Activated CD8-positive, alpha-beta T cell treated with anti-CD3 and anti-CD28 coated beads, Interleukin-2, amount 10 ng/mL, durations not matched to agents 7 days and 5 days (primary cell): ENCODE results near the gene RAB8B. TPM values are rescaled to one million over a fixed set of nuclear protein-coding genes. Genes with fewer than 3 reads are reported as not detected.

Experiments used
- ATAC-seq: fragments of 150-1000 bp; cut with Tn5 transposase; one replicate; pipeline ENCODE4 v1.10.0; 2021; ENCODE audit warnings: moderate library complexity
- CTCF ChIA-PET: fragments of 350-600 bp; sonication (Branson Sonifier 250); formaldehyde crosslinking; loops from one replicate; lab custom pipeline; 2021; ENCODE audit warnings: antibody characterized with exemption; lab: Charles Lee
- POLR2A ChIA-PET: fragments of 350-600 bp; sonication (Branson Sonifier 250); formaldehyde crosslinking; loops from one replicate; lab custom pipeline; 2021; ENCODE audit warnings: antibody characterized with exemption; lab: Charles Lee
- DNase-seq: peaks from one replicate; pipeline ENCODE4 v3.0.0-alpha.2; 2020
- H3K27ac Mint-ChIP-seq: one replicate; pipeline ENCODE4 v1.8.0; 2021; ENCODE audit warnings: mild to moderate bottlenecking, mixed read lengths
- H3K27me3 Mint-ChIP-seq: one replicate; pipeline ENCODE4 v1.8.0; 2021; ENCODE audit warnings: low read depth, mixed read lengths
- H3K36me3 Mint-ChIP-seq: one replicate; pipeline ENCODE4 v1.8.0; 2021; ENCODE audit warnings: low read depth, mixed read lengths
- H3K4me1 Mint-ChIP-seq: one replicate; pipeline ENCODE4 v1.8.0; 2021; ENCODE audit warnings: low read depth, mixed read lengths
- H3K4me3 Mint-ChIP-seq: one replicate; pipeline ENCODE4 v1.8.0; 2021; ENCODE audit warnings: mild to moderate bottlenecking, mixed read lengths
- H3K9me3 Mint-ChIP-seq: one replicate; pipeline ENCODE4 v1.8.0; 2022; ENCODE audit warnings: mixed read lengths; ENCODE audit not compliant: insufficient read depth
- total RNA-seq, 2 experiments: library from RNA; stranded (reverse); gene quantifications; one replicate each; pipeline ENCODE4 v1.2.3, GENCODE V29; 2021

The RAB8B gene
- total RNA-seq, 2 experiments from 2014 or later: 112 to 113 TPM

- H3K4me3 Mint-ChIP-seq: no peak overlapping the region
- DNase-seq (no peak), ATAC-seq (no peak)
- ChIA-PET CTCF (interaction anchor here (0.6 to 1.4 kb wide), 2 partner anchors 9 to 150 kb away, joined by 4 read pairs; no protein-coding TSS in a partner anchor), POLR2A (no interaction called here)
- H3K27ac Mint-ChIP-seq: no peak overlapping the region
- H3K36me3 Mint-ChIP-seq: peaks cover 61% of the 10 kb centered on the region
- no peaks in the 10 kb centered on the region for H3K9me3 Mint-ChIP-seq
- no peaks in the 10 kb centered on the region for H3K27me3 Mint-ChIP-seq
- H3K4me1 Mint-ChIP-seq: peaks cover 16% of the 10 kb centered on the region
Measured at GRCh38 chr15:63252292-63252691, 62.9 kb downstream of the RAB8B start.

DNA sequence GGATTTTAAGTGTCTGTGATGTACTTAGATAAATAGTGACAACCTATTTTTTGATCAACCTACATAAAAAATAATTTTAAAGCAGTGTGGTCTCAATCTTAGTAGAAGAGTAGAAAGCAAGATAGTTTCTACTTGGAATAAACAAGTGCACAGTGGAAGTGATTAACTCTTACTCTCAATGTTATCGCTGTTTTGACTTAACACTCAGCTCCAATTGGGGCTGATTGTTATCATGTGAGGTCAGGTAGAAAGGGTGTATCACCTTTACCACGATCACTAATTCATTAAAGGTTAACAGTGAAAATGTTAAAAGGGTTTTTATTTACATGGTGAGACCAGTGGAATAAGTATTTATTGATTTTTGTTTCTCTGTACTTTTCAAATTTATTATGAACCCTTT is 65.6 kb downstream of the RAB8B start:
- Mint-ChIP-seq H3K27me3 (no peaks in the 10 kb centered on the region), H3K27ac (no peak overlapping the region), H3K4me3 (no peak overlapping the region), H3K4me1 (peaks cover 16% of the 10 kb centered on the region), H3K36me3 (peaks cover 54% of the 10 kb centered on the region), H3K9me3 (no peaks in the 10 kb centered on the region)
- DNase-seq: no peak
- no peak for ATAC-seq
- ChIA-PET CTCF (no interaction called here), POLR2A (no interaction called here)

DNA sequence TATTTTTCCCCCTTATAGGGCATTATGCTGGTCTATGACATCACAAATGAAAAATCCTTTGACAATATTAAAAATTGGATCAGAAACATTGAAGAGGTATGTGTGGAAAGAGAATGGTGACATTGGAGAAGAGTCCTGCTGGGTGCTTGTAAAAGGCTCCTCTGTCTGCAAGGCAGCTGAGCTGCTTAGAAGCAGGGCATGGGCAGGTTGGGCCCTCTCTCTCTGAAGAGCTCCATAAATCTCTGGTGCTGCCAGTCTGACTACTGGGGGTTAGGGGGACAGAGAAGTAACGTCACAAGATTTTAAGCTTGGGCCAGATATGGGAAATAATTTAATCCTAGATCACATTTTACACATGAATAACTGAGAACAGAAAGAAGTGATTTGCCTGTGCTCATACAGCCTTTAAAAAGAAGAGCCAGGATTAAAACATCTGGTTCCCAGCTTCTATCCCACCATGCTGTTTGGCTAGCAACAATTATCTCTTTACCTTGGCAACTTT is 66.1 kb downstream of the RAB8B start:
- ChIA-PET CTCF (no interaction called here), POLR2A (no interaction called here)
- no peaks in the 10 kb centered on the region for H3K9me3 Mint-ChIP-seq
- ATAC-seq (no peak), DNase-seq (no peak)
- H3K36me3 Mint-ChIP-seq: peaks cover 52% of the 10 kb centered on the region
- H3K27me3 Mint-ChIP-seq: no peaks in the 10 kb centered on the region
- peaks cover 11% of the 10 kb centered on the region for H3K4me1 Mint-ChIP-seq
- no peak overlapping the region for H3K27ac Mint-ChIP-seq
- no peak overlapping the region for H3K4me3 Mint-ChIP-seq

DNA sequence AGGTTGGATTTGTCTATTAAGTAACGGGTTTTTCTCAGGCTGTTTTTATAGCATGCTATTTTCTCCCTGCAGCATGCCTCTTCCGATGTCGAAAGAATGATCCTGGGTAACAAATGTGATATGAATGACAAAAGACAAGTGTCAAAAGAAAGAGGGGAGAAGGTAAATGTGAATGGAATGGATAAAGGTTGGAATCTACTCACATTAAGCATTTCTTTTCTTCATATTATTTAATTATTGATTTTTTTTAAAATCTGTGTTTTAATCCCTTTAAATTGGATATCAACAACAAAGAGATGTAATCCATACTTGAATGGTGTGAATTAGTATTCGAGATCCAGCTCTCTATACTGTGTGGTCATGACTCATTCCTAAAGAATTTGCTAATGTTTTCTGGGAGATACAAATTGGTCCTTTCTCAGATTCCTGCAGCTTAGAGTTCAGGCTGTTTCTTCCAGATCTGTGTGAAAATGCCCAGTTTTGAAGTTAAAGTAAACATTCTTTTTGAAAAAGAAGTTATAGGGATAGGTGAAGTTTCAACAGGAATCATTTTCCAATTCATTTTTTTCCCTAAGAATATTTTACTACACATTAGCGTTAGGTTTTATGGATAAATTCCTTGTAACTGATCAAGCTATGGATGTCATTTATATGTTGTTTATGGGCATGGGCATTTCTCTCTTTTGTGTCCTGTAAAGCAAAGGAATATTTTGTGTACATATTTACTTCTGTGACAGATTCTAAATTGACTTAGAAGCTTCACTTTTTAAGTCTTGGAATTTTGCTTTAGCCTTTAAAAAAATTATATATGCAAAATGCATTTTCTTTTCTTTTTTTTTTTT is 67.2 kb downstream of the RAB8B start:
- Mint-ChIP-seq H3K9me3 (no peaks in the 10 kb centered on the region), H3K27me3 (no peaks in the 10 kb centered on the region), H3K27ac (no peak overlapping the region), H3K4me1 (peaks cover 8% of the 10 kb centered on the region), H3K4me3 (no peak overlapping the region), H3K36me3 (peaks cover 50% of the 10 kb centered on the region)
- DNase-seq (no peak), ATAC-seq (no peak)
- ChIA-PET POLR2A (no interaction called here), CTCF (no interaction called here)

GRCh38 chr15:63258658-63259057 is 69.3 kb downstream of the RAB8B start:
- POLR2A ChIA-PET: no interaction called here
- H3K9me3 Mint-ChIP-seq: no peaks in the 10 kb centered on the region
- H3K36me3 Mint-ChIP-seq: peaks cover 54% of the 10 kb centered on the region
- H3K27ac Mint-ChIP-seq: no peak overlapping the region
- peaks cover 8% of the 10 kb centered on the region for H3K4me1 Mint-ChIP-seq
- no peak for ATAC-seq
- DNase-seq: no peak
- H3K27me3 Mint-ChIP-seq: no peaks in the 10 kb centered on the region
- CTCF ChIA-PET: no interaction called here
- no peak overlapping the region for H3K4me3 Mint-ChIP-seq

- ChIA-PET POLR2A (no interaction called here), CTCF (interaction anchor here (0.7 to 1.8 kb wide), 3 partner anchors 9 to 95 kb away, joined by 4 read pairs; no protein-coding TSS in a partner anchor)
- Mint-ChIP-seq H3K36me3 (peaks cover 51% of the 10 kb centered on the region), H3K4me3 (no peak overlapping the region), H3K27me3 (no peaks in the 10 kb centered on the region), H3K4me1 (no peaks in the 10 kb centered on the region), H3K27ac (no peak overlapping the region), H3K9me3 (no peaks in the 10 kb centered on the region)
- ATAC-seq (no peak), DNase-seq (no peak)
Measured at GRCh38 chr15:63260791-63261190, 71.4 kb downstream of the RAB8B start.

- no peak overlapping the region for H3K27ac Mint-ChIP-seq
- H3K27me3 Mint-ChIP-seq: no peaks in the 10 kb centered on the region
- H3K4me3 Mint-ChIP-seq: no peak overlapping the region
- peaks cover 51% of the 10 kb centered on the region for H3K36me3 Mint-ChIP-seq
- CTCF ChIA-PET: interaction anchor here (0.7 to 1.8 kb wide), 4 partner anchors 9 to 19 kb away, joined by 3 to 4 read pairs (median 4); no protein-coding TSS in a partner anchor
- no peak for DNase-seq
- POLR2A ChIA-PET: interaction anchor here (0.8 kb wide), 1 partner anchor 104 kb away, joined by 3 read pairs; the partner anchor contains the start of gene RPS27L
- H3K9me3 Mint-ChIP-seq: no peaks in the 10 kb centered on the region
- no peaks in the 10 kb centered on the region for H3K4me1 Mint-ChIP-seq
- no peak for ATAC-seq
Measured at GRCh38 chr15:63261311-63261710, 71.9 kb downstream of the RAB8B start.

GRCh38 chr15:63263519-63263918 is 74.1 kb downstream of the RAB8B start:
- POLR2A ChIA-PET: no interaction called here
- Mint-ChIP-seq H3K36me3 (peaks cover 50% of the 10 kb centered on the region), H3K9me3 (no peaks in the 10 kb centered on the region), H3K4me3 (no peak overlapping the region), H3K4me1 (no peaks in the 10 kb centered on the region), H3K27me3 (no peaks in the 10 kb centered on the region), H3K27ac (no peak overlapping the region)
- no peak for ATAC-seq
- no peak for DNase-seq
- CTCF ChIA-PET: interaction anchor here (0.9 to 1.3 kb wide), 2 partner anchors 68 to 116 kb away, joined by 3 to 4 read pairs; no protein-coding TSS in a partner anchor

GRCh38 chr15:63264688-63265293 is 75.4 kb downstream of the RAB8B start:
- POLR2A ChIA-PET: interaction anchor here (0.5 to 0.6 kb wide), 2 partner anchors 234 to 240 kb away, joined by 3 to 4 read pairs; partner anchors contain the start of gene USP3
- CTCF ChIA-PET: interaction anchor here (0.8 to 1.6 kb wide), 8 partner anchors 10 to 117 kb away, joined by 3 to 4 read pairs (median 3); partner anchors contain the start of gene RPS27L
- no peak overlapping the region for H3K4me3 Mint-ChIP-seq
- H3K4me1 Mint-ChIP-seq: peaks cover 6% of the 10 kb centered on the region
- DNase-seq: no peak
- no peak for ATAC-seq
- H3K9me3 Mint-ChIP-seq: no peaks in the 10 kb centered on the region
- H3K27ac Mint-ChIP-seq: no peak overlapping the region
- H3K27me3 Mint-ChIP-seq: no peaks in the 10 kb centered on the region
- H3K36me3 Mint-ChIP-seq: peaks cover 55% of the 10 kb centered on the region

DNA sequence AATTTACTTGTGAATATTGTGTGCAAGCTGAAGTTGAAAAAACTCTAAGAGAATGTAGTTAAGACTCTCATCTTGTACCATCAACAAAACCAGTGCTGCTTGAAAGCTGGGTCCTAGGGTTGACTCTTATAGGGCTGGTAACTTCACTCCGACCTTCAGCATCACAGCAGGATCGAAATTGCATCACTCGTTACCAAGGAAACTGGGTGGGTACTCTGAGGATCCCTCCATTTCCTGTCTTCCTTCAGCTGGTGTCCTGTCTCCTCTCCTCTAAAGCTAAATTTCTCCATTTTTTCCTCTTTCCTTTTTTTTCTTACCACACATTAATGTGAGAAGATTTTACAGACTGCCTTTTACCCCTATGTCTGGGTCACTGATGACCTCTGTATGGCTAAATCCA is 85.0 kb downstream of the RAB8B start:
- Mint-ChIP-seq H3K4me3 (peak overlapping the region; percentile 28), H3K27me3 (no peaks in the 10 kb centered on the region), H3K4me1 (peaks cover 37% of the 10 kb centered on the region), H3K36me3 (peaks cover 30% of the 10 kb centered on the region), H3K9me3 (no peaks in the 10 kb centered on the region), H3K27ac (peak overlapping the region; percentile 74)
- peak; percentile 11 for ATAC-seq
- peak; percentile 40 for DNase-seq
- ChIA-PET CTCF (interaction anchor here (0.6 to 1.6 kb wide), 5 partner anchors 10 to 226 kb away, joined by 3 to 4 read pairs (median 3); no protein-coding TSS in a partner anchor), POLR2A (interaction anchor here (1.2 to 2.4 kb wide), 2 partner anchors 80 to 117 kb away, joined by 3 to 10 read pairs; partner anchors contain the start of gene RPS27L)

GRCh38 chr15:63276342-63277037 is 87.1 kb downstream of the RAB8B start:
- H3K4me3 Mint-ChIP-seq: peak overlapping the region; percentile 83
- peaks cover 22% of the 10 kb centered on the region for H3K36me3 Mint-ChIP-seq
- peaks cover 39% of the 10 kb centered on the region for H3K4me1 Mint-ChIP-seq
- DNase-seq: no peak
- POLR2A ChIA-PET: interaction anchor here (0.7 to 2.4 kb wide), 6 partner anchors 32 to 758 kb away, joined by 3 to 10 read pairs (median 4); partner anchors contain the start of gene RPS27L
- CTCF ChIA-PET: interaction anchor here (0.6 to 1.6 kb wide), 4 partner anchors 12 to 115 kb away, joined by 3 to 4 read pairs (median 3); no protein-coding TSS in a partner anchor
- H3K9me3 Mint-ChIP-seq: no peaks in the 10 kb centered on the region
- ATAC-seq: no peak
- peak overlapping the region; percentile 88 for H3K27ac Mint-ChIP-seq
- no peaks in the 10 kb centered on the region for H3K27me3 Mint-ChIP-seq
